ENCODE results near the gene GSE1. TPM values are rescaled to one million over a fixed set of nuclear protein-coding genes. Genes with fewer than 3 reads are reported as not detected.

The GSE1 gene
- total RNA-seq, 2 donors from 2014 or later, result 94.7 to 110 TPM

GRCh38 chr16:85717393-85718152 is 104.5 kb downstream of the GSE1 start:
- ATAC-seq, result peak; percentile 65
- DNase-seq, result peak; percentile 60 to 77
- intact Hi-C loops (cut with DNase I, micrococcal nuclease), result loop anchor here in 1 of 2 donors (10.0 kb wide), 1 partner anchor 443 kb away; no protein-coding TSS in a partner anchor

GRCh38 chr16:85718153-85718477 is 105.0 kb downstream of the GSE1 start:
- no peak for ATAC-seq
- intact Hi-C loops (cut with DNase I, micrococcal nuclease), result loop anchor here in 1 of 2 donors (10.0 kb wide), 1 partner anchor 443 kb away; no protein-coding TSS in a partner anchor
- no peak for DNase-seq

- DNase-seq, result peak in 1 of 2 donors; percentile 57
- intact Hi-C loops (cut with DNase I, micrococcal nuclease), result loop anchor here in 1 of 2 donors (10.0 kb wide), 1 partner anchor 444 kb away; no protein-coding TSS in a partner anchor
- ATAC-seq, result peak; percentile 37
Observed at GRCh38 chr16:85718682-85719081, 105.6 kb downstream of the GSE1 start.

GRCh38 chr16:85719605-85720301 is 106.6 kb downstream of the GSE1 start:
- intact Hi-C loops (cut with DNase I, micrococcal nuclease), result loop anchor here in 1 of 2 donors (10.0 kb wide), 1 partner anchor 445 kb away; no protein-coding TSS in a partner anchor
- DNase-seq, result no peak
- no peak for ATAC-seq

- peak; percentile 27 to 51 for DNase-seq
Observed at GRCh38 chr16:85720302-85720637, 107.1 kb downstream of the GSE1 start.

GRCh38 chr16:85722128-85722893 is 109.2 kb downstream of the GSE1 start:
- ATAC-seq (no peak), DNase-seq (no peak)
- intact Hi-C loops (cut with DNase I, micrococcal nuclease), result no loop called here

More at GRCh38 chr16:85720302-85720637, 107.1 kb downstream of the GSE1 start:
- intact Hi-C loops (cut with DNase I, micrococcal nuclease), result no loop called here
- ATAC-seq, result peak; percentile 82

GRCh38 chr16:85724126-85724879 is 111.2 kb downstream of the GSE1 start:
- DNase-seq (no peak), ATAC-seq (peak; percentile 53)
- intact Hi-C loops (cut with DNase I, micrococcal nuclease), result no loop called here

- ATAC-seq (no peak), DNase-seq (no peak)
- intact Hi-C loops (cut with DNase I, micrococcal nuclease), result no loop called here
Observed at GRCh38 chr16:85724936-85725335, 111.8 kb downstream of the GSE1 start.

Other genes with a start within 250 kb of the GSE1 start
- gene GINS2, start 75.6 kb downstream of the GSE1 start, total RNA-seq, result 1 to 10 TPM; 3.2 to 5.1 TPM
- 1 to 10 TPM in 1 of 2 donors, under 1 TPM in 1; 0.52 to 1.6 TPM for gene C16orf74, start 137.8 kb downstream of the GSE1 start, total RNA-seq
- 10 to 100 TPM; 31.2 to 31.3 TPM for gene EMC8, start 186.2 kb downstream of the GSE1 start, total RNA-seq
- gene COX4I1, start 186.4 kb downstream of the GSE1 start, total RNA-seq, result 1,000 to 10,000 TPM; 1,115 to 1,368 TPM